Activated T-helper 1 cell treated with anti-CD3 and anti-CD28 coated beads, Interleukin-2, amount 50 U/mL, for 16 hours (primary cell): ENCODE measurements around the gene PRM2.
A peak's percentile ranks its signal among the peaks of the same experiment; 100 is the strongest.

Experiments
- DNase-seq, 2 donors: peaks; one replicate each; pipeline ENCODE4 v3.0.0-alpha.2; 2020; ENCODE audit warnings: low read depth in 1 of 2, low spot score in 1 of 2

The PRM2 gene

DNA sequence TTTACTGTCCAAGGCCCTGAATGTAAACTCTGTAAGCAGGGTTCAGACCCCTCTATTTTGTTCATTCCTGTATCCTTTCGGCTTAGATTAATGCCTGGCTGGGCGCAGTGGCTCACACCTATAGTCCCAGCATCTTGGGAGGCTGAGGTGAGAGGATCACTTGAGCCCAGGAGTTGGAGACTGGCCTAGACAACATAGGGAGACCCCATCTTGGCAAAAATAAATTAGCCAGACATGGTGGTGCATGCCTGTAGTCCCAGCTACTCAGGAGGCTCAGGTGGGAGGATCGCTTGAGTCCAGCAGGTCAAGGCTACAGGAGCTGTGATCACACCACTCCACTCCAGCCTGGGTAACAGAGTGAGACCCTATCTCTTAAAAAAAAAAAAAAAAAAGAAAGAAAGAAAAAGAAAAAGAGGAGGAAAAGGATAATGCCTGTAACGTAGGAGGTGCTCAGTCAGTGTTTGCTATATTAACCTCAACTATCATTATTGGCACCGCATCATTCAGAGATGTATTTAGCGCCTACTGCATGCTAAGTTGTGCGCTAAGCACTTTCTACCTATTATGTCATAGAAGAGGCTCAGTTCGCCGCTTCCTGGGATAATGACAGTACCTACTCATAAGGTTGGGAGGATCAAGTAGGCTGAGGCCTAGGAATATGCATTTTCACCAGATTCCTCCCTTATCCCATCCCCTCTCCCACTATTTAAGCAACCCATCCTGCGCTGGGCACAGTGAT is 25.3 kb downstream of the PRM2 start:
- DNase-seq, result no peak

DNA sequence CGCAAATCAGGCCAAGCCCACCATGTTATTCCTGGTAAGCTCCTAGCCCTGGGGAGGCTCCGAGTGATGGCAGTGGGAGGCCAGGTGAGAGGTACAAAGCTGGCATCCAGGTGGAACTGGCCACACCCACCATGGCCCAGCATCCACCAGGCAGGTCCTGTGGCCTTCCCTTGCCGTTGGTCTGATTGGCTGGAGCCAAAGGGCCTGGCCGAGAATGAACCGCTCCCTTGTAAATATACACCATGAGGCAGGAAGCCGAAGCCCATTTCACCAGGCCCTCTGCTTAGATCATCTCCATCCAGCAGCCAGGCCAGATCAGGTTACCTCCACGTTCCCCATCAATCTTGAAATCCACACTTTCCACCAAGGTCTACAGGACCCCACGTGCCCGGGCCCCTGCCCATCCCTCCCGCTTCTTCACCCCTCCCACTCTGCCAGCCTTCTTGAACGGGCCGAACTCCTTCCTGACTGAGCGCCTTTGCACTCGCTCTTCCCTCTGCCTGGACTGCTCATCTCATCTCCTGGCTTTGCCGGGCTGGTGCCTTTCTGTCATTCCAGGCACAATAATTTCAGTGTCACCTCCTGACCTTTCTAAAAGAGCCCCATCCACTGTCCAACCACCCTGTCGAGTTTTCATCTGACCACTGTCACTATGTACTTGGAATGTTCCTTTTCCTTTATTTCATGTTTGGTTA is 26.0 kb downstream of the PRM2 start:
- DNase-seq, result no peak

DNA sequence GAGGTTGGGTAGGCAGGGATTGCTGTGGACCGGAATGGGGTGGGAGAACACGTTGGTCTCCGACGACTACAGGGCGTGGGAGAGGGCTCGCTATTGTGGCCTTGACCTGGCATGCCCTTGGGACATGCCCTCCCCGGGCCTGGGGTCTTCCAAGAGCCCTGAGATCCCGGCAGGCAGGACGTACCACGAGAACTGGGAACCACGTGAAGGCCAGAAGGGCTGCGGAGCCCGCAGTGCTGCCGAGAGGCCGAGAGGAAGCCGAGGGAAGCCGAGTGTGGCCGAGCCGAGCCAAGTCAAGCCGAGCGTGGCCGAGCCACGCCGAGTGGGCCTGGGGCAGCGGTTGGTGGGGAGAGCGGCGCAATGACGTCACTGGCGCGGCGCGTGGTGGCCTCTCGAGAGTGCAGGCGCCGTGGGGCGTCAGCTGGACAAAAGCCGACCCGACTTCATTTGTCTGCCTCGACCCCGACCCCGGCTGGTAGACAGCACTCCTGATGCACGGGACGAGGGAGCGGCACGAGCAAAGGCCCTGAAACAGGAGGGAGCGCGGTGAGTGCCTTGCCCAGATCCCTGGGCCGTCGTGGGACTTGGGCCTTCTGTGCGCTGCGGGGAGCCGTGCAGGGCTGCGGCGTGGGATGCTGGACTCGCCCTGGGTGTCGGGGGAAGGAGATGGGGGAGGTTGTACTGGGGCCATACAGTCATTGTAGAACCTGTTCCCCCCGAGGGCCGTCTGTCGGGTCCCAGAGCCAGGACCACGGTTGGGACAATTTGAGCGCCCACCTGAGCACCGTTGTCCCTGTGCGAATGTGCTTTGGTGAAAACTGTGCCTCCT is 26.8 kb downstream of the PRM2 start:
- no peak for DNase-seq

DNA sequence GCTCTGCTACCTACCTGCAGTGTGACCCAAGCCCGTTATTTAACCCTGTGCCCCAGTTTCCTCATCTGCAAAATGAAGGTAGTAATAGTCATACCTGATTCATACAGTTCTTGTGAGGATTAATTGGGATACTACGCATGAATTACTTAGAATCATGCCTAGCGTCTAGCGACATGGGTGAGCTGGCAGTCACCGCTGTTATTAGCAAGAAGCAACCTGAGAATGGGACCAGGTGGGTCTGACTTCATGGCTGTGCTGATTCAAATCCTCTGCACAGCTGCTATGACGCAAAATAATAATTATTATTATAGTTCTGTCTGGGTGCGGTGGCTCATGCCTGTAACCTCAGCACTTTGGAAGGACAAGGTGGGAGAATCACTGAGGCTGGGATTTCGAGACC is 28.1 kb downstream of the PRM2 start:
- DNase-seq, result no peak

DNA sequence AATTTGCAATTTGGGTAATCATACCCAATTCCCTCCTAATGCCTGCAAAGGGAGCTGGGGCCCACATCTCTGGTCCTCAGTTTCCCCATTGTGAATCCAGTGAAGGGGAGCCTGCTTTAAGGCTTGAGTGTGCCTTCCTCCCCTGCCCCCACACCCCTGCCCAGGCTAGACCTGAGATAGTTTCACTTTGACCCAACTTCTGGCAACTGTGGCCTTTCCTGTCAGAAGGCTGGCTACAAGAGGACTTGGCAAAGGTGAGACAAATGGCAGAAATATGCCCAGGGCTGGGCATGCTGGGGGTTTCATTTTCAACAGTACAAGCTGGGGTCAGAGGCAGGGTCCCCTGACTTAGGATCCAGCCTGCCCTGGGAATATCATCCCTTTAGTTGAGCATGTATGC is 30.3 kb downstream of the PRM2 start:
- no peak for DNase-seq

DNA sequence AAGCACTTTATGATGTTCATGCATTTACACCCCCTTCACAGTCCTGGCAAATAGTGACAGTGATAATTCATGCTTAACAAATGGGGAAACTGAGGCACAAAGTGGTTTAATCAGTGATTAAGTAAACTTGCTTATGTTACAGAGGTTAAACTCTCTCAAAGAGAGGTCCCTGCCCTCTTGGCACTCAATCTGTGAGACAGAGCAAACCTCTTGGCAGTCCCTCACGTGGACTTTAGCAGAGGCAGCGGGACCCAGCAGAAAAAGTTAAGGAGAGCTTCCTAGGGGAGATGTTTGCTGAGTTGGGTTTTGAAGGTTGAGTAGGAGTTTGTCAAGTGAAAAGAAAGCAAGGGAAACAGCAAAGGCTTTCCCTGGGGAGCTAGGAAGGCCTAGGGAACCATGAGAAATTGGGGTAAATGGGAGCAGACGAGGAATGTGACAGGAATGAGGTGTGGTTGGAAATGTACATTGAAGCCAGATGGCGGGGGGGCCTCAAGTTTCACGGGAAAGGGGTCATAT is 31.0 kb downstream of the PRM2 start:
- no peak for DNase-seq

DNA sequence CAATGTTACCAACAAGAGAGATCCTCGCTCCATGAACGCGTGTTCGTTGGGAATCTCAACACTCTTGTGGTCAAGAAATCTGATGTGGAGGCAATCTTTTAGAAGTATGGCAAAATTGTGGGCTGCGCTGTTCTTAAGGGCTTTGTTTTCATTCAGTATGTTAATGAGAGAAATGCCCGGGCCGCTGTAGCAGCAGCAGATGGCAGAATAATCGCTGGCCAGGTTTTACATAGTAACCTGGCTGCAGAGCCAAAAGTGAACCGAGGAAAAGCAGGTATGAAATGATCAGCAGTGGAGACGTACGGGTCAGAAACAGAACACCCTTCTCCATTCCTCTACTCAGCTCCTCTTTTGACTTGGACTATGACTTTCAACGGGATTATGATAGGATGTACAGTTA is 33.6 kb downstream of the PRM2 start:
- no peak for DNase-seq

DNA sequence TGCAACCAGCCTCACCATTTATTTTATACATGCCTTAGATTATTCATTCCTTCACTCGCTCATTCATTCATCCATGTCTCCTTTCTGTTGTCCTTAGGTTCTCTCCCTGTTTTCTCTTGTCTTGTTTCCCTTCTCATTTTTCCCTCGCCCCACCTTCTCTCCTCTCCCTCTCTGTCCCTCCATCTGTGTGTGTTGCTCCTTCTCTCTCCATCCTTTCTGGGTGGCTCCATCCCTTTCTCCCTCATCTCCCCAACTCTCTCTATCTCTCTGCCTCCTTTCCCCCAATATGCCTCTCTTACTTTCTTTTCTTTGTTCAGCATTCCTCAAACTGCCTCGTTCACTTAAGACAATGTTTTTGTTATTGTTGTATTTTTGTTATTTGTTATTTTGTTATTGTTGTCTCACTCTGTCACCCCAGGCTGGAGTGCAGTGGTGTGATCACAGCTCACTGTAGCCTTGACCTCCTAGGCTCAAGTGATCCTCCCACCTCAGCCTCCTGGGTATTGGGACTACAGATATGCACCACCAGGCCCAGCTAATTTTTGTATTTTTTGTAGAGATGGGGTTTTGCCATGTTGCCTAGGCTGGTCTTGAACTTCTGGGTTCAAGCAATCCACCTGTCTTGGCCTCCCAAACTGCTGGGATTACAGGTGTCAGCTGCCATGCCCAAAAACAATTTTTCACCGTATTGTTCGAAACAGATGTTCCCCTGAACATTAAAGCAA is 34.6 kb downstream of the PRM2 start:
- no peak for DNase-seq

DNA sequence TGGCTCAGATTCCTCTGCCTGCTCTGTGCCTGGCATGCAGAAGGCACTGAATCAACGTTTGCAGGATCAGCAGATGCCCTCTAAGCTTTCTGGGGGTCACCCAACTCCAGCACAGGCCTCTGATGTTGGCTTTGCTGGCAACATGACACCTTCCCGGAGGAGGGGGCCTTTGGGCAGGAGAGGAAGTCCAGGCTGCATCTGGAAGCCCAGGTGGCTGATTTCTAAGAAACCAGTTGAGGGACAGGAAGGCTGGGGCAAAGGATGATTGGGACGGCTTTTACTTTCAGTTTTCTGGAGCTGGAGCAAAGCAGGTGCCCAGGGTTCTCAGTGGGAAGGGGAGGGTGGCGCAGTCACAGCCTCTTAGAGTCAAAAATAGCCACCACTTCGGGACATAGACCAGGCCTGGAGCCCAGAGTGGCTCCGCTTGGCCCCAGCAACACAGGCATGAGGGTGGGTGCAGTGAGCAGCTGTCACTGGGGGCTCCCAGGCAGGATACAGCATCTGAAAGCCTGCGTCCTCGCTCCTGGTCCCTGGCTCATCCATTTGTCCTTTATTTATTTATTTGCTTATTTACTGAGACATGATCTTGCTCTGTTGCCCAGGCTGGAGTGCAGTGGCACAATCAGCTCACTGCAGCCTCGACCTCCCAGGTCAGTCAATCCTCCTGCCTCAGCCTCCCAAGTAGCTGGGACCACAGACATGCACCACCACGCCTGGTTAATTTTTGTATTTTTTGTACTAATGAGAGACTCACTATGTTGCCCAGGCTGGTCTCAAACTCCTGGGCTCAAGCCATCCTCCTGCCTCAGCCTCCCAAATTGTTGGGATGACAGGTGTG is 35.4 kb downstream of the PRM2 start:
- DNase-seq, result no peak

DNA sequence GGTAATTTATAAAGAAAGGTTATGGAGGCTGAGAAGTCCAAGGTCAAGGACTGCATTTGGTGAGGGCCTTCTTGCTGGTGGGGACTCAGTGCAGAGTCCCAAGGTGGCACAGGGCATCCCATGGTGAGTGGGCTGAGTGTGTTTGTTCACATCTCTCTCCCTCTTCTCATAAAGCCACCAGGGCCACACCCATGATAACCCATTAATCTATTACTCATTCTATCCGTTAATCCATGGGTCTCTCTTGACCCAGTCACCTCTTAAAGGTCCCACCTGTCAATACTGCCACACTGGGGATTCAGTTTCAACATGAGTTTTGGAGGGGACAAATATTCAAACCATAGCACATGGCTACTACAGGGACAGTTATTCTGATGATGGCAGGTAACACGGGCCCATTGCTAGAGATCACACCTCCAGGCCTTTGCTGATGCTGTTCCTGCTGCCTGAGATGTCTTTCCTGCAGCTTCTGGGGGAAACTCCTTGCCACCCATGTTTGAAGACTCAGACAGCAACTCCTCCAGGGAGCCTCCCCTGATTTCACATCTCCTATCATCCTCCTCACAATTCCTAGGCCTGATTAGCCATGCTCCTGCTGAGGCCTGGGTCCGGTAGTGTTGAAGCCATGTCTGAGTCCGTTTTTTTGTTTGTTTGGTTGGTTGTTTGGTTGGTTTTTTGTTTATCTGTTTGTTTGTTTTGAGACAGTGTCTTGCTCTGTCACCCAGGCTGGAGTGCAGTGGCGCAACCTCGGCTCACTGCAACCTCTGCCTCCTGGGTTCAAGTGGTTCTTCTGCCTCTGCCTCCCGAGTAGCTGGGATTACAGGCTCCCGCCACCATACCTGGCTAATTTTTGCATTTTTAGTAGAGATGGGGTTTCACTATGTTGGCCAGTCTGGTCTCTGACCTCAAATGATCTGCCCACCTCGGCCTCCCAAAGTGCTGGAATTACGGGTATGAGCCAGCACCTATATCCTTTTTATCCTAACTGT is 36.3 kb downstream of the PRM2 start:
- no peak for DNase-seq

DNA sequence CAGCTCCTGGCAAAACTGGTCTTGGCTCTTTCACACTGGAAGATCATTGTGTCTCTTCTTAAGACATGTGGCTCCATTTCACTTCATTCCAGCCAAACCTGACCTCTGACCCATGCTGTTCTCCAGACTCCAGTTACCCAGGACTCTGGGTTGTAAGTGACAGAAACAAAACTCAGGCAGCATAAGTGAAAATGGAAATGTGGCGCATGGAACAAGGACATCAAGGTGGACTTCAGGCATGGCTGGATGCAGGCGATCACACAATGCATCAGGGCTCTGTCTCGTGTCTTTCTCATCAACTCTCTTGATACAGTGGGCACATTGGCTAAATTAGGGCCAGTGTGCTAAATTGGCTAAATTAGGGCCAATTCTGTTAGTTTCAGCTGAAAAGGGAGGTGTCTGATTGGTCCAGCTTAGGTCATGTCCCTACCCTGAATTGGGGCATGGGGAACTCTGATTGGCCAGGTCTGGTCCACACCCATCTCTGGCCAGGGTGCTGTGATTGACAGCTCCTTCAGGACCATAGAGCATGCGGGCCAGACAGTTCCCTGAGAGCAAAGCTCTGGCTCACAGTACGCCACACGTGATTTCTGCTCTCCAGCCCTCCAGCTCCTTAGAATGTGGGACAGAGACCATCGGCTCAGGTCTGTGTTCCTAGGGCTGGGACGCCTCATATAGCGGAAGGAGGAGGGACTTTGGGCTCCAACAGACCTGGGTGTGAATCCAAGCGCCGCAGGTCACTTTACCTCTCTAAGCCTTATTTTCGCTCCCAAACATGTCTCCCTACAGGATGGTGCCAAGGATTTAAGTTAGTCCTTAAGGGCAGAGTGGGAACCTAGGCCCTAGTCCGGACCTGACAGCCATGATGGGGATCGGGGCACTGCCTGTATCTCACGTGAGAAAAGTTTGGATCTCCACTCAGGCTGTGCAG is 37.7 kb downstream of the PRM2 start:
- DNase-seq, result no peak

DNA sequence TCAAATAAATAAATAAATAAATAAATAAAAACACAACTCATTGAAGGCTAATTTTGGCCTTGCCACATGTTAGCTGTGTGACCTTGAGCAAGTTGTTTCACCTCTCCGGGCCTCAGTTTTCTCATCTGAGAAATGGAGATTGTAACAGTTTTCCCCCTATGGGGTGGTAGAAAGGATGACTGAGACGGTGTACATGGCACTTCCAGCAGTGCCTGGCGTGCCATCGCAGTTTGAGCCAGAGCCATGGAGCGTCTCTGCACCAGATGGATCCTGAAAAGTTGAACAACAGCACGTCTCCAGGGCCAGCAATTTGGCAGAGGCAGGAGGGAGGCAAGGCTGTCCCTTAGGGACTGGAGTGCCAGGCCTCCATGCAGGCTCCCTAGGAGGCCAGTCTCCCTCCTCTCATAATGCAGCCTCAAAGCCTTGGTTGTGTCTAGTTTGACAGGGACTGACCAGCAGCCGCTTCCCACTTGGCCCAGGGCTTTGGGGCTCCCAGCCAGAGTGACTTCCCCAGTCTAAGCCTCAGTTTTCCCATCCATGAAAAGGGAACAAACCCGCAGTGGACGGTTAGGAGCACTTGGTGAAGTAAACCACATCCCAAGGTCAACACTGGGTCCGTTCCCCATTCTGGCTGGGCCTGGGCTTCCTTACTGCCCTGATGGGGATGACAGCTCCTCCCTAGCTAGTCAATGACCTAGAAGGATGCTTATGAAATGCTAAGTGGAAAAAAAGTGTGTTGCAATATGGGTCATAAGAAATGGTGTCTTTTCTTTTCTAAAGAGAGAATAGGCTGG is 39.6 kb downstream of the PRM2 start:
- no peak for DNase-seq

DNA sequence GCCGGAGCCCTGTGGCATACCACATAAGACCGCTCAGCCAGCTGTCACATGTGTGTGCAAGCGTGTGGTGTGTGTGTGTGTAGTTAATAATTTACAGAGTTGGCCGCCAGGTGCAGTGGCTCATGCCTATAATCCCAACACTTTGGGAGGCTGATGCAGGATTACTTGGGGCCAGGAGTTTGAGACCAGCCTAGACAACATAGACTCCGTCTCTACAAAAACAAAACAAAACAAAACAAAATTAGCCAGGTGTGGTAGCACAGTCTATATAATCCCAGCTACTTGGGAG is 40.6 kb downstream of the PRM2 start:
- DNase-seq, result no peak

DNA sequence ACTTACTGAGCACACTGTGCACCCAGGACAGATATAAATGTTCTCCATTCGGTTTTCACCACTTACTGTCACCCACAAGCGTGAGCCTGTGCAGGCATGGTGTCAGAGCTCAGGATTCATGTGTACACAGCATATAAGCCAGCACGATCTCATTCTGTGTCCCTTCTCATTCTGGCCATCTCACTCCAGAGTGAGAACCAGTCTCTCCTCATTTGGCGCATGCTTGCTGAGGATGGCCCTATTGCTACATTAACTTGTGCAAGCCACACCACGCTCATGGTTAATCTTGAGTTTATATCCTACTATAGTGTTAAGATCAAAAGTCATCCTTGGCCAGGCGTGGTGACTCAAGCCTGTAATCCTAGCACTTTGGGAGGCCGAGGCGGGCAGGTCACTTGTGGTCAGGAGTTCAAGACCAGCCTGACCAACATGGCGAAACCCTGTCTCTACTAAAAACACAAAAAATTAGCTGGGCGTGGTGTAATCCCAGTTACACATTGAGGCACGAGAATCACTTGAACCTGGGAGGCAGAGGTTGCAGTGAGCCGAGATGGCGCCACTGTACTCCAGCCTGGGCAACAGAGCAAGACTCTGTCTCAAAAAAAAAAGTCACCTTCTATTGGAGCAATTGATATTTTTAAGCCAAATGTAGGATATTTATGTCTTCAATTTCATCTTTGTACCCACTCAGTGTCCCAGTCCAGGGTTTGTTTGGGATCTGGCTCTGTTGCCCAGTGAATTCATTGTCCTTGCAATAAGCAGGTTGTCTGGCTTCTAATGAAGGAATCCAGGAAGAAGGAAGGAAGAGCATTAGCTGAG is 41.2 kb downstream of the PRM2 start:
- DNase-seq, result no peak

DNA sequence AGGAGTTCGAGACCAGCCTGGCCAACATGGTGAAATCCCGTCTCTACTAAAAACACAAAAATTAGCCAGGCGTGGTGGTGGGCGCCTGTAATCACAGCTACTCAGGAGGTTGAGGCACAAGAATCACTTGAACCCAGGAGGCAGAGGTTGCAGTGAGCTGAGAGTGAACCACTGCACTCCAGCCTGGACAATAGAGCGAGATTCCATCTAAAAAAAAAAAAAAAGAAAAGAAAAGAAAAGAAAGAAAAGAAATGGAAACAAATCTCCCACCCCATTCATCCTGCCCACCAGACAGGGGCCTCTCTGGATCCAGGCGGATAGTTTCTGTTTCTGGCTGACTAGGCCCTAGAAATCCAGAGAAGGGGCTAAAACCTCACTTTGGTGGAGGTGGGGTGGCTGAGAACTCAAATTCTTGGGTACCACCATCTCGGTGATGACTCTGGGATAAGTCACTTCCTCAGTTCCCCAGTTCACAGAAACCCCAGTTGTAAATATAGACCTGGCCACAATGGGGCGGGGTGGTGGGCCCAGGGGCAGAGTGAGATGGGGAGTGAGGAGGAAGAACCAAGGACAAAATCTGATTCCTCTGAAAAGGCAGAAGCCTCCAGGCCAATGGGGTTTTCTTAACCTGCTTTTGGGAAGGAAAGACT is 42.4 kb downstream of the PRM2 start:
- peak in 1 of 2 donors; percentile 45 for DNase-seq
